A549 (cell line): Measurements from ENCODE around the gene IFITM1.
"Not testable (repeated sequence)": the region's sequence is repeated elsewhere in the genome, so short reads cannot be mapped to it uniquely, and the experiment has no call there.

Experiments
- CEBPB ChIP-seq, 2 experiments: fragments of >200 bp in 1 of 2; sonication (Bioruptor Twin) in 1 of 2; formaldehyde crosslinking in 1 of 2; IDR thresholded peaks; 2 replicates each; pipeline ENCODE4 v1.6.1; 2012 to 2016
- CHD4 ChIP-seq: fragments of 200-600 bp; sonication (generic); IDR thresholded peaks from 2 replicates; pipeline ENCODE4 v1.6.1; 2016; ENCODE audit warnings: antibody characterized with exemption, mild to moderate bottlenecking, borderline replicate concordance
- EP300 ChIP-seq, 2 experiments: fragments of >200 bp; sonication (Bioruptor Twin); formaldehyde crosslinking; IDR thresholded peaks; 2 replicates in 1 of 2; 3 replicates in 1 of 2; pipeline ENCODE4 v1.6.1; 2016 to 2017
- KDM1A ChIP-seq: fragments of 200-600 bp; sonication (generic); IDR thresholded peaks from 2 replicates; pipeline ENCODE4 v1.6.1; 2016; ENCODE audit warnings: low read depth, mild to moderate bottlenecking
- POLR2A ChIP-seq: IDR thresholded peaks from 2 replicates; pipeline ENCODE4 v1.6.1; 2012; ENCODE audit warnings: mild to moderate bottlenecking, low read length
- POLR2AphosphoS2 ChIP-seq: conservative IDR thresholded peaks from 2 replicates; pipeline ENCODE4 v1.6.1; 2012; ENCODE audit warnings: low read length, improper control_type of control experiment, inconsistent platforms
- TF ChIP-seq, protein P1 (sequence below): fragments of >200 bp; sonication (Bioruptor Twin); formaldehyde crosslinking; IDR thresholded peaks from 3 replicates; pipeline ENCODE4 v1.5.1; 2016
- TF ChIP-seq, protein P2 (sequence below): fragments of 200-600 bp; sonication (generic); IDR thresholded peaks from 2 replicates; pipeline ENCODE4 v1.6.1; 2016; ENCODE audit warnings: antibody characterized with exemption, mild to moderate bottlenecking, moderate library complexity

DNA sequence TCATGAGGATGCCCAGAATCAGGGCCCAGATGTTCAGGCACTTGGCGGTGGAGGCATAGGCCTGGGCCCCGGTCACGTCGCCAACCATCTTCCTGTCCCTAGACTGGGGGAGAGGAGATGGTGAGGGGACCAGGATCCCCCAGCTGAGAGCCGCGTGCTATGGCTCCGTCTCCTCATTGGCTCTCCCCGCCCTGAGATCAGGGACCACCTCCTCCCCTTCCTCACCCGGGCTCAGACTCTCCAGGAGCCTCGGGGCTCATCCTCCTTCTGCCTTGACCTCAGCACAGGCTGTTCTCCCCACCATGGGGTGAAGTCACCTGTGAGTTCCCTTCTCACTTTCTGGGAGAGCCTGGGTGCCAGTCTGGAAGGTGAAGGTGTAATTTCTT, 6.0 kb downstream of the IFITM1 start:
- TF ChIP-seq, protein P1, sequence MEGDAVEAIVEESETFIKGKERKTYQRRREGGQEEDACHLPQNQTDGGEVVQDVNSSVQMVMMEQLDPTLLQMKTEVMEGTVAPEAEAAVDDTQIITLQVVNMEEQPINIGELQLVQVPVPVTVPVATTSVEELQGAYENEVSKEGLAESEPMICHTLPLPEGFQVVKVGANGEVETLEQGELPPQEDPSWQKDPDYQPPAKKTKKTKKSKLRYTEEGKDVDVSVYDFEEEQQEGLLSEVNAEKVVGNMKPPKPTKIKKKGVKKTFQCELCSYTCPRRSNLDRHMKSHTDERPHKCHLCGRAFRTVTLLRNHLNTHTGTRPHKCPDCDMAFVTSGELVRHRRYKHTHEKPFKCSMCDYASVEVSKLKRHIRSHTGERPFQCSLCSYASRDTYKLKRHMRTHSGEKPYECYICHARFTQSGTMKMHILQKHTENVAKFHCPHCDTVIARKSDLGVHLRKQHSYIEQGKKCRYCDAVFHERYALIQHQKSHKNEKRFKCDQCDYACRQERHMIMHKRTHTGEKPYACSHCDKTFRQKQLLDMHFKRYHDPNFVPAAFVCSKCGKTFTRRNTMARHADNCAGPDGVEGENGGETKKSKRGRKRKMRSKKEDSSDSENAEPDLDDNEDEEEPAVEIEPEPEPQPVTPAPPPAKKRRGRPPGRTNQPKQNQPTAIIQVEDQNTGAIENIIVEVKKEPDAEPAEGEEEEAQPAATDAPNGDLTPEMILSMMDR = not testable (repeated sequence)
- not testable (repeated sequence) for TF ChIP-seq EP300 (IDR thresholded peaks at IDR 0.05); POLR2A; CEBPB (IDR thresholded peaks at IDR 0.05); KDM1A; CHD4; POLR2AphosphoS2
- TF ChIP-seq, protein P2, sequence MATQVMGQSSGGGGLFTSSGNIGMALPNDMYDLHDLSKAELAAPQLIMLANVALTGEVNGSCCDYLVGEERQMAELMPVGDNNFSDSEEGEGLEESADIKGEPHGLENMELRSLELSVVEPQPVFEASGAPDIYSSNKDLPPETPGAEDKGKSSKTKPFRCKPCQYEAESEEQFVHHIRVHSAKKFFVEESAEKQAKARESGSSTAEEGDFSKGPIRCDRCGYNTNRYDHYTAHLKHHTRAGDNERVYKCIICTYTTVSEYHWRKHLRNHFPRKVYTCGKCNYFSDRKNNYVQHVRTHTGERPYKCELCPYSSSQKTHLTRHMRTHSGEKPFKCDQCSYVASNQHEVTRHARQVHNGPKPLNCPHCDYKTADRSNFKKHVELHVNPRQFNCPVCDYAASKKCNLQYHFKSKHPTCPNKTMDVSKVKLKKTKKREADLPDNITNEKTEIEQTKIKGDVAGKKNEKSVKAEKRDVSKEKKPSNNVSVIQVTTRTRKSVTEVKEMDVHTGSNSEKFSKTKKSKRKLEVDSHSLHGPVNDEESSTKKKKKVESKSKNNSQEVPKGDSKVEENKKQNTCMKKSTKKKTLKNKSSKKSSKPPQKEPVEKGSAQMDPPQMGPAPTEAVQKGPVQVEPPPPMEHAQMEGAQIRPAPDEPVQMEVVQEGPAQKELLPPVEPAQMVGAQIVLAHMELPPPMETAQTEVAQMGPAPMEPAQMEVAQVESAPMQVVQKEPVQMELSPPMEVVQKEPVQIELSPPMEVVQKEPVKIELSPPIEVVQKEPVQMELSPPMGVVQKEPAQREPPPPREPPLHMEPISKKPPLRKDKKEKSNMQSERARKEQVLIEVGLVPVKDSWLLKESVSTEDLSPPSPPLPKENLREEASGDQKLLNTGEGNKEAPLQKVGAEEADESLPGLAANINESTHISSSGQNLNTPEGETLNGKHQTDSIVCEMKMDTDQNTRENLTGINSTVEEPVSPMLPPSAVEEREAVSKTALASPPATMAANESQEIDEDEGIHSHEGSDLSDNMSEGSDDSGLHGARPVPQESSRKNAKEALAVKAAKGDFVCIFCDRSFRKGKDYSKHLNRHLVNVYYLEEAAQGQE = not testable (repeated sequence)
